Caco-2 (cell line): ENCODE results near the gene MBD5. TPM values are rescaled to one million over a fixed set of nuclear protein-coding genes. Genes with fewer than 3 reads are reported as not detected.

Experiments used
- BruUV-seq: library from RNA; stranded (reverse); fragments of 400-500 nt; replicated peaks from 2 replicates; lab custom pipeline; 2021; lab: Mats Ljungman, UMichigan
- CTCF ChIA-PET: fragments of 300-600 bp; sonication (Branson Sonifier 250); formaldehyde crosslinking; loops from one replicate; lab custom pipeline; 2022; ENCODE audit warnings: antibody characterized with exemption; lab: Charles Lee
- POLR2A ChIA-PET: fragments of 300-600 bp; sonication (Branson Sonifier 250); formaldehyde crosslinking; loops from one replicate; lab custom pipeline; 2022; ENCODE audit warnings: antibody characterized with exemption; lab: Charles Lee
- DNase-seq, 2 experiments: peaks; one replicate each; pipeline versions ENCODE4 v3.0.0 to v3.0.0-alpha.2; 2020 to 2022
- H3K27me3 ChIP-seq: replicated peaks from 2 replicates; pipeline ENCODE4 v1.6.0; 2011; ENCODE audit warnings: low read length; ENCODE audit not compliant: control insufficient read depth, insufficient read depth
- H3K36me3 ChIP-seq: 2 replicates; pipeline ENCODE4 v1.5.1; 2011; ENCODE audit warnings: low read length; ENCODE audit not compliant: control insufficient read depth, insufficient read depth
- H3K4me1 ChIP-seq: fragments of 250-450 bp; sonication (Bioruptor Pico); 2 replicates; pipeline ENCODE4 v1.5.1; 2020; ENCODE audit warnings: mild to moderate bottlenecking
- H3K4me3 ChIP-seq: 2 replicates; pipeline ENCODE4 v1.5.1; 2011; ENCODE audit warnings: low read depth, mild to moderate bottlenecking, control low read depth, low read length
- H3K9me3 ChIP-seq: fragments of 250-450 bp; sonication (Bioruptor Pico); 2 replicates; pipeline ENCODE4 v1.5.1; 2020; ENCODE audit warnings: mild to moderate bottlenecking, moderate library complexity
- H3K27ac Mint-ChIP-seq: one replicate; pipeline ENCODE4 v1.8.0; 2022; ENCODE audit warnings: mixed read lengths; ENCODE audit not compliant: unreplicated experiment
- H3K27me3 Mint-ChIP-seq: one replicate; pipeline ENCODE4 v1.8.0; 2022; ENCODE audit warnings: mixed read lengths; ENCODE audit not compliant: insufficient read depth, unreplicated experiment
- H3K36me3 Mint-ChIP-seq: one replicate; pipeline ENCODE4 v1.8.0; 2022; ENCODE audit warnings: mild to moderate bottlenecking, mixed read lengths; ENCODE audit not compliant: insufficient read depth, unreplicated experiment
- H3K4me1 Mint-ChIP-seq: one replicate; pipeline ENCODE4 v1.8.0; 2022; ENCODE audit warnings: low read depth, mixed read lengths; ENCODE audit not compliant: unreplicated experiment
- H3K4me3 Mint-ChIP-seq: one replicate; pipeline ENCODE4 v1.8.0; 2022; ENCODE audit warnings: mild to moderate bottlenecking, moderate library complexity, mixed read lengths; ENCODE audit not compliant: unreplicated experiment
- H3K9me3 Mint-ChIP-seq: one replicate; pipeline ENCODE4 v1.8.0; 2022; ENCODE audit warnings: mixed read lengths; ENCODE audit not compliant: unreplicated experiment
- intact Hi-C: fragments of 100-400 bp; cut with micrococcal nuclease; formaldehyde crosslinking; loops from one replicate; pipeline ENCODE4 v1.10.0; 2022; ENCODE audit not compliant: unreplicated experiment
- total RNA-seq: library from RNA; stranded (reverse); gene quantifications from 2 replicates; pipeline ENCODE4 v1.2.3, GENCODE V29; 2022
- TF ChIP-seq, protein P1 (sequence below), 2 experiments: fragments of 200-600 bp in 1 of 2; IDR thresholded peaks; 1 replicate in 1 of 2; 2 replicates in 1 of 2; pipeline versions ENCODE4 v1.5.1 to v1.8.0; 2011 to 2022; ENCODE audit warnings: antibody characterized with exemption in 1 of 2, control low read depth in 1 of 2, inconsistent platforms in 1 of 2, low read depth in 1 of 2, low read length in 1 of 2, mild to moderate bottlenecking in 1 of 2, moderate library complexity in 1 of 2; ENCODE audit not compliant: insufficient read depth in 1 of 2, severe bottlenecking in 1 of 2, unreplicated experiment in 1 of 2

MBD5 gene
- total RNA-seq, 1 experiment from 2014 or later, result 23.7 TPM

GRCh38 chr2:148358375-148358774 is 337.5 kb downstream of the MBD5 start:
- intact Hi-C loops, result no loop called here

GRCh38 chr2:148360662-148361061 is 339.8 kb downstream of the MBD5 start:
- H3K27me3 Mint-ChIP-seq, result no peaks in the 10 kb centered on the region
- TF ChIP-seq, protein P1, sequence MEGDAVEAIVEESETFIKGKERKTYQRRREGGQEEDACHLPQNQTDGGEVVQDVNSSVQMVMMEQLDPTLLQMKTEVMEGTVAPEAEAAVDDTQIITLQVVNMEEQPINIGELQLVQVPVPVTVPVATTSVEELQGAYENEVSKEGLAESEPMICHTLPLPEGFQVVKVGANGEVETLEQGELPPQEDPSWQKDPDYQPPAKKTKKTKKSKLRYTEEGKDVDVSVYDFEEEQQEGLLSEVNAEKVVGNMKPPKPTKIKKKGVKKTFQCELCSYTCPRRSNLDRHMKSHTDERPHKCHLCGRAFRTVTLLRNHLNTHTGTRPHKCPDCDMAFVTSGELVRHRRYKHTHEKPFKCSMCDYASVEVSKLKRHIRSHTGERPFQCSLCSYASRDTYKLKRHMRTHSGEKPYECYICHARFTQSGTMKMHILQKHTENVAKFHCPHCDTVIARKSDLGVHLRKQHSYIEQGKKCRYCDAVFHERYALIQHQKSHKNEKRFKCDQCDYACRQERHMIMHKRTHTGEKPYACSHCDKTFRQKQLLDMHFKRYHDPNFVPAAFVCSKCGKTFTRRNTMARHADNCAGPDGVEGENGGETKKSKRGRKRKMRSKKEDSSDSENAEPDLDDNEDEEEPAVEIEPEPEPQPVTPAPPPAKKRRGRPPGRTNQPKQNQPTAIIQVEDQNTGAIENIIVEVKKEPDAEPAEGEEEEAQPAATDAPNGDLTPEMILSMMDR (IDR thresholded peaks at IDR 0.05; ENCODE audit: insufficient read depth in 1 of 2, low read depth in 1 of 2, low read length in 1 of 2, severe bottlenecking in 1 of 2, unreplicated experiment in 1 of 2), result no peak
- H3K4me3 Mint-ChIP-seq, result no peak overlapping the region
- Histone ChIP-seq H3K27me3 (no peaks in the 10 kb centered on the region), H3K9me3 (no peaks in the 10 kb centered on the region), H3K36me3 (no peaks in the 10 kb centered on the region), H3K4me3 (no peak overlapping the region), H3K4me1 (no peaks in the 10 kb centered on the region)
- H3K27ac Mint-ChIP-seq, result no peak overlapping the region
- no peaks in the 10 kb centered on the region for H3K36me3 Mint-ChIP-seq
- CTCF ChIA-PET, result no interaction called here
- no TSS peak for BruUV-seq
- intact Hi-C loops, result no loop called here
- no peaks in the 10 kb centered on the region for H3K4me1 Mint-ChIP-seq
- peaks cover 9% of the 10 kb centered on the region for H3K9me3 Mint-ChIP-seq
- DNase-seq, result no peak
- POLR2A ChIA-PET, result no interaction called here

More at GRCh38 chr2:148358375-148358774, 337.5 kb downstream of the MBD5 start:
- H3K4me3 ChIP-seq, result no peak overlapping the region
- H3K36me3 ChIP-seq, result no peaks in the 10 kb centered on the region
- H3K9me3 ChIP-seq, result no peaks in the 10 kb centered on the region
- Mint-ChIP-seq H3K9me3 (no peaks in the 10 kb centered on the region), H3K36me3 (no peaks in the 10 kb centered on the region), H3K4me3 (no peak overlapping the region), H3K27me3 (no peaks in the 10 kb centered on the region), H3K27ac (no peak overlapping the region), H3K4me1 (no peaks in the 10 kb centered on the region)
- no peaks in the 10 kb centered on the region for H3K27me3 ChIP-seq
- ChIA-PET POLR2A (no interaction called here), CTCF (no interaction called here)
- BruUV-seq, result no TSS peak
- DNase-seq, result no peak
- no peaks in the 10 kb centered on the region for H3K4me1 ChIP-seq
- TF ChIP-seq, protein P1 (IDR thresholded peaks at IDR 0.05; ENCODE audit: insufficient read depth in 1 of 2, low read depth in 1 of 2, low read length in 1 of 2, severe bottlenecking in 1 of 2, unreplicated experiment in 1 of 2), result no peak

- no peaks in the 10 kb centered on the region for H3K4me1 ChIP-seq
- H3K27ac Mint-ChIP-seq, result no peak overlapping the region
- peaks cover 10% of the 10 kb centered on the region for H3K9me3 Mint-ChIP-seq
- BruUV-seq, result no TSS peak
- no peaks in the 10 kb centered on the region for H3K36me3 ChIP-seq
- intact Hi-C loops, result no loop called here
- no peaks in the 10 kb centered on the region for H3K9me3 ChIP-seq
- TF ChIP-seq, protein P1 (IDR thresholded peaks at IDR 0.05; ENCODE audit: insufficient read depth in 1 of 2, low read depth in 1 of 2, low read length in 1 of 2, severe bottlenecking in 1 of 2, unreplicated experiment in 1 of 2), result no peak
- no peaks in the 10 kb centered on the region for H3K27me3 Mint-ChIP-seq
- H3K4me1 Mint-ChIP-seq, result no peaks in the 10 kb centered on the region
- DNase-seq, result no peak
- no peaks in the 10 kb centered on the region for H3K36me3 Mint-ChIP-seq
- no peaks in the 10 kb centered on the region for H3K27me3 ChIP-seq
- ChIA-PET POLR2A (no interaction called here), CTCF (no interaction called here)
- H3K4me3 Mint-ChIP-seq, result no peak overlapping the region
- H3K4me3 ChIP-seq, result no peak overlapping the region
Observed at GRCh38 chr2:148362144-148362796, 341.4 kb downstream of the MBD5 start.
